ENCODE results near the gene GUK1. TPM values are rescaled to one million over a fixed set of nuclear protein-coding genes. Genes with fewer than 3 reads are reported as not detected.

The GUK1 gene
- total RNA-seq, 1 experiment from 2014 or later: 996 TPM

DNA sequence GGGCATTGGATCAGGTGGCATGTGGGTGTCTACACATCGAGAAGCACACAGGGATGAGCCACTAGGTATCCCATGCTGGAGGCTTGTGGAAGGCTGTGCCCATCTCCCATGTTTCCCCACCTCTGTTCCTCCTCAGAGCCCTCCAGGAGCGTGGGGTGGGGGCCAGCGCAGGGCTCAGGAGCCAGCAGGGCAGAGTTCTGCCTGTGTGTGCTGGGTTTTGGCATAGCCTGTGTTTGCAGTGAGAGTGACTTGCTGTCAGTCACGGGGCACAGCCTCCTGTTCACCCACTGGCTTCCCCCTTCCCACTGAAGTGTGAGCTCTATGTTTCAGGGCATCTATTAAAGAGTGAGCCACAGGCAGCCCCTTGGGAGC, 35.9 kb downstream of the GUK1 start:
- intact Hi-C loops (cut with micrococcal nuclease): no loop called here
- no peak overlapping the region for H3K9ac ChIP-seq (ENCODE audit: low read length)
- H3K9me2 ChIP-seq (replicated peaks; ENCODE audit: low read length): no peaks in the 10 kb centered on the region
- no peak overlapping the region for H2AFZ ChIP-seq (ENCODE audit: low read length)
- peaks cover 4% of the 10 kb centered on the region; the same call in 1 of the 2 replicates for H4K20me1 ChIP-seq (ENCODE audit: low read length)
- no TSS peak for BruUV-seq (replicated peaks)
- ATAC-seq: no peak
- no peaks in the 10 kb centered on the region for H3K27me3 ChIP-seq (ENCODE audit: low read length)
- POLR2A ChIA-PET (ENCODE audit: unreplicated experiment): no interaction called here
- peaks cover 7% of the 10 kb centered on the region for H3K4me1 ChIP-seq (ENCODE audit: insufficient read depth, low read length)
- DNase-seq: no peak
- H3K4me3 ChIP-seq (ENCODE audit: low read length): no peak overlapping the region
- no peak overlapping the region for H3K4me2 ChIP-seq (ENCODE audit: low read length)
- no peak overlapping the region for H3K27ac ChIP-seq (ENCODE audit: low read length)
- no peaks in the 10 kb centered on the region for H3F3A ChIP-seq (ENCODE audit: low read length, unreplicated experiment)
- TF ChIP-seq, protein P1, sequence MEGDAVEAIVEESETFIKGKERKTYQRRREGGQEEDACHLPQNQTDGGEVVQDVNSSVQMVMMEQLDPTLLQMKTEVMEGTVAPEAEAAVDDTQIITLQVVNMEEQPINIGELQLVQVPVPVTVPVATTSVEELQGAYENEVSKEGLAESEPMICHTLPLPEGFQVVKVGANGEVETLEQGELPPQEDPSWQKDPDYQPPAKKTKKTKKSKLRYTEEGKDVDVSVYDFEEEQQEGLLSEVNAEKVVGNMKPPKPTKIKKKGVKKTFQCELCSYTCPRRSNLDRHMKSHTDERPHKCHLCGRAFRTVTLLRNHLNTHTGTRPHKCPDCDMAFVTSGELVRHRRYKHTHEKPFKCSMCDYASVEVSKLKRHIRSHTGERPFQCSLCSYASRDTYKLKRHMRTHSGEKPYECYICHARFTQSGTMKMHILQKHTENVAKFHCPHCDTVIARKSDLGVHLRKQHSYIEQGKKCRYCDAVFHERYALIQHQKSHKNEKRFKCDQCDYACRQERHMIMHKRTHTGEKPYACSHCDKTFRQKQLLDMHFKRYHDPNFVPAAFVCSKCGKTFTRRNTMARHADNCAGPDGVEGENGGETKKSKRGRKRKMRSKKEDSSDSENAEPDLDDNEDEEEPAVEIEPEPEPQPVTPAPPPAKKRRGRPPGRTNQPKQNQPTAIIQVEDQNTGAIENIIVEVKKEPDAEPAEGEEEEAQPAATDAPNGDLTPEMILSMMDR (conservative IDR thresholded peaks at IDR 0.05; ENCODE audit: low read depth, low read length): no peak
- TF ChIP-seq EZH2phosphoT487 (IDR thresholded peaks at IDR 0.05; ENCODE audit: borderline replicate concordance, low read length): no peak
- TF ChIP-seq EZH2 (IDR thresholded peaks at IDR 0.05; ENCODE audit: low read length, unreplicated experiment): no peak
- CTCF ChIA-PET: no interaction called here
- 0 out of 2 replicates have a peak, but pooled peaks cover 8% of the 10 kb centered on the region for H3K79me2 ChIP-seq (ENCODE audit: low read length)
- H3K36me3 ChIP-seq (ENCODE audit: low read depth, low read length): no peaks in the 10 kb centered on the region
- no peaks in the 10 kb centered on the region for H3K9me3 ChIP-seq (ENCODE audit: low read length)

DNA sequence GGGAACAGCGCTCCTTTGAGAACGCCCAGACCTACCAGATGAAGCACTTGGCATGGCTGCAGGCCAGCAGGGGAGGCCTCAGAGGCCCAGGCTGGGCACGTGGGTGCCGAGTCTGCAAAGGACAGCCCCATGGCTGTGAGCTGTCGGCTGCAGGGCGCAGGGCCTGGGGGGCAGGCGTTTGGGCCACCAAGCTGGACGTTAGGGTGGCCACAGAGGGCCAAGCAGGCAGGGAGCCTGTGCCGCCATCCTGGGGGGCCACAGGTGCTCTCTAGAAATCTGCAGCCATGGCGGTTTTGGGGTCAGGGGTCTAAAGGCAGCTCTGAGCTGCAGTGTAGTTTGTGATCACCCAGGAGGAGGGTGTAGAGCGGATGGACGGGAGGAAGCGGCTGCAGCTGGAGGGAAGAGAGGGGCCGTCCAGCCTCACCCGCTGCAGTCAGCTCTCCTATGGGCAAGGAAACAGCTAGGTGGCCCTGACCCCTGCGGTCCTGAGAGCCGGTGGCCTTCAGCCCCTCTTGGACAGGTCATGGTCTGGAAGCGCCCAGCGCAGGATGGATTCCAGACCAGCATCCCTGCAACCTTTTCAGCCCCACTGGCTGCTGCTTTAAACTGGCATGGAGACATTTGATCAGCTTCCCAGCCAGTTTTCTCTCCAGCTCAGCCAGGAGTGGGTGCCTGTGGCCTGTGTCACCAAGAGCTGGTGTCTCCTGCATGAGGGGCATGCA, 36.5 kb downstream of the GUK1 start:
- DNase-seq (no peak), ATAC-seq (no peak)
- Histone ChIP-seq H3K4me3 (ENCODE audit: low read length) (no peak overlapping the region), H3K27me3 (ENCODE audit: low read length) (no peaks in the 10 kb centered on the region), H3K9ac (ENCODE audit: low read length) (no peak overlapping the region), H3F3A (ENCODE audit: low read length, unreplicated experiment) (no peaks in the 10 kb centered on the region), H3K9me3 (ENCODE audit: low read length) (no peaks in the 10 kb centered on the region), H4K20me1 (ENCODE audit: low read length) (peaks cover 4% of the 10 kb centered on the region; the same call in 1 of the 2 replicates), H3K79me2 (ENCODE audit: low read length) (0 out of 2 replicates have a peak, but pooled peaks cover 8% of the 10 kb centered on the region), H3K4me1 (ENCODE audit: insufficient read depth, low read length) (peaks cover 7% of the 10 kb centered on the region), H3K4me2 (ENCODE audit: low read length) (no peak overlapping the region), H3K27ac (ENCODE audit: low read length) (no peak overlapping the region), H3K36me3 (ENCODE audit: low read depth, low read length) (no peaks in the 10 kb centered on the region), H3K9me2 (replicated peaks; ENCODE audit: low read length) (no peaks in the 10 kb centered on the region), H2AFZ (ENCODE audit: low read length) (no peak overlapping the region)
- ChIA-PET CTCF (interaction anchor here (0.6 kb wide), 1 partner anchor 11 kb away, joined by 3 read pairs; the partner anchor contains the start of gene IBA57), POLR2A (ENCODE audit: unreplicated experiment) (no interaction called here)
- intact Hi-C loops (cut with micrococcal nuclease): no loop called here
- BruUV-seq (replicated peaks): no TSS peak
- TF ChIP-seq EZH2phosphoT487 (IDR thresholded peaks at IDR 0.05; ENCODE audit: borderline replicate concordance, low read length): no peak

DNA sequence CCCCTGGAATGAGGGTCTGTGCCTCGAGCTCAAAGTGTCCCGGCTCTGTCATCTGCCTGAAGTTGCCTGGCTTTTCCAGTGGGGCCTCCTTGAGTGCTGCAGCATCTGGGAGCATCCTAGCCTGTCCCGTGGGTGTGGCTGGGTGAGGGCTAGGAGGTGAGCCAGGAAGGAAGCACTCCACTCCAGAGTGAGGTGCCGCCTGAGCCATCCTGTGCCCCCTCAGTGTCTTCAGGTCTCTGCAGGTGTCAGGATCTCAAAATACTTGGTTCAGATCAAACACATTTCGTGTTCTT, 37.0 kb downstream of the GUK1 start:
- Histone ChIP-seq H3K79me2 (ENCODE audit: low read length) (0 out of 2 replicates have a peak, but pooled peaks cover 7% of the 10 kb centered on the region), H3K27me3 (ENCODE audit: low read length) (no peaks in the 10 kb centered on the region), H3F3A (ENCODE audit: low read length, unreplicated experiment) (no peaks in the 10 kb centered on the region), H3K9ac (ENCODE audit: low read length) (no peak overlapping the region), H3K36me3 (ENCODE audit: low read depth, low read length) (no peaks in the 10 kb centered on the region), H4K20me1 (ENCODE audit: low read length) (peaks cover 4% of the 10 kb centered on the region; the same call in 1 of the 2 replicates), H3K9me3 (ENCODE audit: low read length) (no peaks in the 10 kb centered on the region), H3K4me2 (ENCODE audit: low read length) (no peak overlapping the region), H3K9me2 (replicated peaks; ENCODE audit: low read length) (no peaks in the 10 kb centered on the region), H3K27ac (ENCODE audit: low read length) (no peak overlapping the region), H3K4me1 (ENCODE audit: insufficient read depth, low read length) (peaks cover 7% of the 10 kb centered on the region), H2AFZ (ENCODE audit: low read length) (no peak overlapping the region), H3K4me3 (ENCODE audit: low read length) (no peak overlapping the region)
- ATAC-seq (no peak), DNase-seq (no peak)
- intact Hi-C loops (cut with micrococcal nuclease): no loop called here
- TF ChIP-seq EZH2phosphoT487 (IDR thresholded peaks at IDR 0.05; ENCODE audit: borderline replicate concordance, low read length): no peak
- no peak for TF ChIP-seq EZH2 (IDR thresholded peaks at IDR 0.05; ENCODE audit: low read length, unreplicated experiment)
- TF ChIP-seq, protein P1 (conservative IDR thresholded peaks at IDR 0.05; ENCODE audit: low read depth, low read length): no peak
- no TSS peak for BruUV-seq (replicated peaks)
- CTCF ChIA-PET: interaction anchor here (0.6 kb wide), 1 partner anchor 12 kb away, joined by 3 read pairs; the partner anchor contains the start of gene IBA57
- POLR2A ChIA-PET (ENCODE audit: unreplicated experiment): no interaction called here

Data from PC-3 (cell line).